HepG2 (cell line): ENCODE results near the gene STAT6.

Experiments
- ARNTL ChIP-seq: sonication (generic); formaldehyde crosslinking; IDR thresholded peaks from 2 replicates; pipeline ENCODE4 v1.4.0; 2020; ENCODE audit warnings: mild to moderate bottlenecking, missing genetic modification reagents
- CEBPB ChIP-seq: IDR thresholded peaks from 2 replicates; pipeline ENCODE4 v1.6.1; 2011; ENCODE audit warnings: low read depth, low read length, improper control_type of control experiment, borderline replicate concordance
- HOXA9 ChIP-seq: sonication (generic); formaldehyde crosslinking; IDR thresholded peaks from 2 replicates; pipeline ENCODE4 v1.8.1; 2022; ENCODE audit warnings: missing genetic modification reagents, mild to moderate bottlenecking, moderate library complexity, borderline replicate concordance
- TF ChIP-seq, protein P1 (sequence below): sonication (generic); formaldehyde crosslinking; IDR thresholded peaks from 2 replicates; pipeline ENCODE4 v1.4.0; 2020; ENCODE audit warnings: missing genetic modification reagents, low read depth, mild to moderate bottlenecking, borderline replicate concordance
- TF ChIP-seq, protein P2 (sequence below): sonication (generic); formaldehyde crosslinking; IDR thresholded peaks from 2 replicates; pipeline ENCODE4 v1.4.0; 2020; ENCODE audit warnings: missing genetic modification reagents

DNA sequence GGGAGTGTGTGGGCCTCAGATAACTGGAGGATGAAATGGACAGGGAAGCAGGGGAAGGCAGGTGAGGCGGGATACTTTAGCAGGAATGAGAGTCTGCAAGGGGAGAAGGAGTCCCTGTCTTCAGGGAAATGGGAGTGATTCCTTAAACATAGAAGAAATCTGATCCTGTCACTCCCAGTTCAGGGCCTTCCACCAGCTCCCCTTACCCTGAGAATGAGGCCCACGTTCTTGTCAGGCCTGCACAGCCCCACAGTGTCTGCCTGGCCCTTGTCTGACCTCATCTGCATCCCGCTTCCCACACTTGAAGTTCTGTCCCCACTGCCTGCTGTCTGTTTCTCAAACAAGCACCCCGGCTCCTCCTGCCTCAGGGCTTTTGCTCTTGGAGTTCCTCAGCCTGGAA is 48.9 kb upstream of the STAT6 start:
- TF ChIP-seq ARNTL (CRISPR knock-in tag), result no peak
- no peak for TF ChIP-seq HOXA9 (CRISPR knock-in tag)
- TF ChIP-seq, protein P1, sequence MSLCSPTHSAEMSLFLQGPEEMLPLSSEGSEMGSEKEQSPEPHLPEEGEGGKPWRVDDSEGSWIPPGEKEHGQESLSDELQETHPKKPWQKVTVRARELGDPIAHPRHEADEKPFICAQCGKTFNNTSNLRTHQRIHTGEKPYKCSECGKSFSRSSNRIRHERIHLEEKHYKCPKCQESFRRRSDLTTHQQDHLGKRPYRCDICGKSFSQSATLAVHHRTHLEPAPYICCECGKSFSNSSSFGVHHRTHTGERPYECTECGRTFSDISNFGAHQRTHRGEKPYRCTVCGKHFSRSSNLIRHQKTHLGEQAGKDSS, result no peak
- no peak for TF ChIP-seq CEBPB
- TF ChIP-seq, protein P2, sequence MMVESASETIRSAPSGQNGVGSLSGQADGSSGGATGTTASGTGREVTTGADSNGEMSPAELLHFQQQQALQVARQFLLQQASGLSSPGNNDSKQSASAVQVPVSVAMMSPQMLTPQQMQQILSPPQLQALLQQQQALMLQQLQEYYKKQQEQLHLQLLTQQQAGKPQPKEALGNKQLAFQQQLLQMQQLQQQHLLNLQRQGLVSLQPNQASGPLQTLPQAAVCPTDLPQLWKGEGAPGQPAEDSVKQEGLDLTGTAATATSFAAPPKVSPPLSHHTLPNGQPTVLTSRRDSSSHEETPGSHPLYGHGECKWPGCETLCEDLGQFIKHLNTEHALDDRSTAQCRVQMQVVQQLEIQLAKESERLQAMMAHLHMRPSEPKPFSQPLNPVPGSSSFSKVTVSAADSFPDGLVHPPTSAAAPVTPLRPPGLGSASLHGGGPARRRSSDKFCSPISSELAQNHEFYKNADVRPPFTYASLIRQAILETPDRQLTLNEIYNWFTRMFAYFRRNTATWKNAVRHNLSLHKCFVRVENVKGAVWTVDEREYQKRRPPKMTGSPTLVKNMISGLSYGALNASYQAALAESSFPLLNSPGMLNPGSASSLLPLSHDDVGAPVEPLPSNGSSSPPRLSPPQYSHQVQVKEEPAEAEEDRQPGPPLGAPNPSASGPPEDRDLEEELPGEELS, result no peak
